Caco-2 (cell line): ENCODE measurements around the gene GSKIP. TPM values are rescaled to one million over a fixed set of nuclear protein-coding genes. Genes with fewer than 3 reads are reported as not detected.

Experiments used
- BruUV-seq: library from RNA; stranded (reverse); fragments of 400-500 nt; replicated peaks from 2 replicates; lab custom pipeline; 2021; lab: Mats Ljungman, UMichigan
- CTCF ChIA-PET: fragments of 300-600 bp; sonication (Branson Sonifier 250); formaldehyde crosslinking; loops from one replicate; lab custom pipeline; 2022; ENCODE audit warnings: antibody characterized with exemption; lab: Charles Lee
- POLR2A ChIA-PET: fragments of 300-600 bp; sonication (Branson Sonifier 250); formaldehyde crosslinking; loops from one replicate; lab custom pipeline; 2022; ENCODE audit warnings: antibody characterized with exemption; lab: Charles Lee
- DNase-seq, 2 experiments: peaks; one replicate each; pipeline versions ENCODE4 v3.0.0 to v3.0.0-alpha.2; 2020 to 2022
- H3K27me3 ChIP-seq: replicated peaks from 2 replicates; pipeline ENCODE4 v1.6.0; 2011; ENCODE audit warnings: low read length; ENCODE audit not compliant: control insufficient read depth, insufficient read depth
- H3K36me3 ChIP-seq: 2 replicates; pipeline ENCODE4 v1.5.1; 2011; ENCODE audit warnings: low read length; ENCODE audit not compliant: control insufficient read depth, insufficient read depth
- H3K4me1 ChIP-seq: fragments of 250-450 bp; sonication (Bioruptor Pico); 2 replicates; pipeline ENCODE4 v1.5.1; 2020; ENCODE audit warnings: mild to moderate bottlenecking
- H3K4me3 ChIP-seq: 2 replicates; pipeline ENCODE4 v1.5.1; 2011; ENCODE audit warnings: low read depth, mild to moderate bottlenecking, control low read depth, low read length
- H3K9me3 ChIP-seq: fragments of 250-450 bp; sonication (Bioruptor Pico); 2 replicates; pipeline ENCODE4 v1.5.1; 2020; ENCODE audit warnings: mild to moderate bottlenecking, moderate library complexity
- H3K27ac Mint-ChIP-seq: one replicate; pipeline ENCODE4 v1.8.0; 2022; ENCODE audit warnings: mixed read lengths; ENCODE audit not compliant: unreplicated experiment
- H3K27me3 Mint-ChIP-seq: one replicate; pipeline ENCODE4 v1.8.0; 2022; ENCODE audit warnings: mixed read lengths; ENCODE audit not compliant: insufficient read depth, unreplicated experiment
- H3K36me3 Mint-ChIP-seq: one replicate; pipeline ENCODE4 v1.8.0; 2022; ENCODE audit warnings: mild to moderate bottlenecking, mixed read lengths; ENCODE audit not compliant: insufficient read depth, unreplicated experiment
- H3K4me1 Mint-ChIP-seq: one replicate; pipeline ENCODE4 v1.8.0; 2022; ENCODE audit warnings: low read depth, mixed read lengths; ENCODE audit not compliant: unreplicated experiment
- H3K4me3 Mint-ChIP-seq: one replicate; pipeline ENCODE4 v1.8.0; 2022; ENCODE audit warnings: mild to moderate bottlenecking, moderate library complexity, mixed read lengths; ENCODE audit not compliant: unreplicated experiment
- H3K9me3 Mint-ChIP-seq: one replicate; pipeline ENCODE4 v1.8.0; 2022; ENCODE audit warnings: mixed read lengths; ENCODE audit not compliant: unreplicated experiment
- intact Hi-C: fragments of 100-400 bp; cut with micrococcal nuclease; formaldehyde crosslinking; loops from one replicate; pipeline ENCODE4 v1.10.0; 2022; ENCODE audit not compliant: unreplicated experiment
- total RNA-seq: library from RNA; stranded (reverse); gene quantifications from 2 replicates; pipeline ENCODE4 v1.2.3, GENCODE V29; 2022
- TF ChIP-seq, protein P1 (sequence below), 2 experiments: fragments of 200-600 bp in 1 of 2; IDR thresholded peaks; 1 replicate in 1 of 2; 2 replicates in 1 of 2; pipeline versions ENCODE4 v1.5.1 to v1.8.0; 2011 to 2022; ENCODE audit warnings: antibody characterized with exemption in 1 of 2, control low read depth in 1 of 2, inconsistent platforms in 1 of 2, low read depth in 1 of 2, low read length in 1 of 2, mild to moderate bottlenecking in 1 of 2, moderate library complexity in 1 of 2; ENCODE audit not compliant: insufficient read depth in 1 of 2, severe bottlenecking in 1 of 2, unreplicated experiment in 1 of 2

Gene GSKIP
- total RNA-seq, 1 experiment from 2014 or later: 24.1 TPM

DNA sequence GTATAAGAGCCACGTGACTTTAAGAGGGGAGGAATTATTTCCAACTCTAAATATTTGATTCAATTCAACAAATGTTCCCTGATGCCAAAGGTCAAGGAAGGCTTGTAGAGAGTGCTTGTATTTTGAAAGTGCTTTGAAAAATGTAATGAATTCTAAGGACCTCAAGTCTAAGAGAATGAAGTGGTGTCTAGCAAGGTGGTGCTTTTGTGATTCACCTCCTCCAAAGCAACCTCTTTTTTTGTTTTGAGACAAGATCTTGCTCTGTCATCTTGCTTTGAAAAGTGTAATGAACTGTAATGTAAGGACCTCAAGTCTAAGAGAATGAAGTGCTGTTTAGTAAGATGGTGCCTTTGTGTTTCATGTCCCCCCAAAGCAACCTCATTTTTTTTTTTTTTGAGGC lies 42.4 kb downstream of the GSKIP start:
- TF ChIP-seq, protein P1, sequence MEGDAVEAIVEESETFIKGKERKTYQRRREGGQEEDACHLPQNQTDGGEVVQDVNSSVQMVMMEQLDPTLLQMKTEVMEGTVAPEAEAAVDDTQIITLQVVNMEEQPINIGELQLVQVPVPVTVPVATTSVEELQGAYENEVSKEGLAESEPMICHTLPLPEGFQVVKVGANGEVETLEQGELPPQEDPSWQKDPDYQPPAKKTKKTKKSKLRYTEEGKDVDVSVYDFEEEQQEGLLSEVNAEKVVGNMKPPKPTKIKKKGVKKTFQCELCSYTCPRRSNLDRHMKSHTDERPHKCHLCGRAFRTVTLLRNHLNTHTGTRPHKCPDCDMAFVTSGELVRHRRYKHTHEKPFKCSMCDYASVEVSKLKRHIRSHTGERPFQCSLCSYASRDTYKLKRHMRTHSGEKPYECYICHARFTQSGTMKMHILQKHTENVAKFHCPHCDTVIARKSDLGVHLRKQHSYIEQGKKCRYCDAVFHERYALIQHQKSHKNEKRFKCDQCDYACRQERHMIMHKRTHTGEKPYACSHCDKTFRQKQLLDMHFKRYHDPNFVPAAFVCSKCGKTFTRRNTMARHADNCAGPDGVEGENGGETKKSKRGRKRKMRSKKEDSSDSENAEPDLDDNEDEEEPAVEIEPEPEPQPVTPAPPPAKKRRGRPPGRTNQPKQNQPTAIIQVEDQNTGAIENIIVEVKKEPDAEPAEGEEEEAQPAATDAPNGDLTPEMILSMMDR (IDR thresholded peaks at IDR 0.05; ENCODE audit: insufficient read depth in 1 of 2, low read depth in 1 of 2, low read length in 1 of 2, severe bottlenecking in 1 of 2, unreplicated experiment in 1 of 2): no peak
- CTCF ChIA-PET: no interaction called here
- no TSS peak for BruUV-seq
- Histone ChIP-seq H3K4me3 (no peak overlapping the region), H3K4me1 (no peaks in the 10 kb centered on the region), H3K36me3 (no peaks in the 10 kb centered on the region), H3K27me3 (no peaks in the 10 kb centered on the region), H3K9me3 (no peaks in the 10 kb centered on the region)
- H3K27ac Mint-ChIP-seq: no peak overlapping the region
- intact Hi-C loops: no loop called here
- no peaks in the 10 kb centered on the region for H3K9me3 Mint-ChIP-seq
- H3K4me3 Mint-ChIP-seq: no peak overlapping the region
- H3K27me3 Mint-ChIP-seq: no peaks in the 10 kb centered on the region
- POLR2A ChIA-PET: no interaction called here
- H3K36me3 Mint-ChIP-seq: no peaks in the 10 kb centered on the region
- no peak for DNase-seq
- no peaks in the 10 kb centered on the region for H3K4me1 Mint-ChIP-seq

DNA sequence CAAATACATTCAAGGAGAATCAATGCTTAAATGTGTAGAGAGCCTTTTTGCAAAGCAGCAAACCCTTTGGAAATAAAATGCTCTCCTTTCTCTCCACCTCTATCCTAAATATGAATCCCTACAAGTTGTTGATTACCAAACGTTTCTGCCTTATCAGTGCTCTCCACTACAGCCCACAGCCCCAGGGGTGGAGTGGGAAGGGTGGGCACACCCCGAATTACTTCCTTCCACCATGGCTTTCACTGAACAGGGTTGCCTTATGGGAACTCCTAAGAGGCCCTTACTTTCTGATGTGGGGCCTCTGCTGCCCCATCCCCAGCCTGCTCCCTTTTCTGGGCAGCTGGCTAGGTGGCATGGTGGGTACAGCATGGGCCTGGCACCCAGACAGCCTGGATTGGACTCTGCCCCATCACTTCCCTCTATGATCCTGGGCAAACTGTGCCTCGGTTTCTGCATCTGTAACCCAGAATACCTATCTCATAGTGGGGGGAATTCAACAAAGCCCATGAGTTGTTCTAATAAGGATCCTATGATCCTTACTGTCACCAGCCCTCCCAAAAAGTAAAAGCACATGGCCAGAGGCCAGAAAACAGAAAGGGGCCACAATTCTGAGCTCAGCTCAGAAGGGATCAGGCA lies 44.7 kb downstream of the GSKIP start:
- Mint-ChIP-seq H3K27ac (no peak overlapping the region), H3K36me3 (no peaks in the 10 kb centered on the region), H3K4me1 (no peaks in the 10 kb centered on the region), H3K9me3 (no peaks in the 10 kb centered on the region), H3K27me3 (no peaks in the 10 kb centered on the region), H3K4me3 (no peak overlapping the region)
- CTCF ChIA-PET: no interaction called here
- intact Hi-C loops: no loop called here
- DNase-seq: no peak
- TF ChIP-seq, protein P1 (IDR thresholded peaks at IDR 0.05; ENCODE audit: insufficient read depth in 1 of 2, low read depth in 1 of 2, low read length in 1 of 2, severe bottlenecking in 1 of 2, unreplicated experiment in 1 of 2): no peak
- H3K4me3 ChIP-seq: no peak overlapping the region
- BruUV-seq: no TSS peak
- POLR2A ChIA-PET: no interaction called here
- no peaks in the 10 kb centered on the region for H3K4me1 ChIP-seq
- H3K9me3 ChIP-seq: no peaks in the 10 kb centered on the region
- no peaks in the 10 kb centered on the region for H3K27me3 ChIP-seq
- H3K36me3 ChIP-seq: no peaks in the 10 kb centered on the region

DNA sequence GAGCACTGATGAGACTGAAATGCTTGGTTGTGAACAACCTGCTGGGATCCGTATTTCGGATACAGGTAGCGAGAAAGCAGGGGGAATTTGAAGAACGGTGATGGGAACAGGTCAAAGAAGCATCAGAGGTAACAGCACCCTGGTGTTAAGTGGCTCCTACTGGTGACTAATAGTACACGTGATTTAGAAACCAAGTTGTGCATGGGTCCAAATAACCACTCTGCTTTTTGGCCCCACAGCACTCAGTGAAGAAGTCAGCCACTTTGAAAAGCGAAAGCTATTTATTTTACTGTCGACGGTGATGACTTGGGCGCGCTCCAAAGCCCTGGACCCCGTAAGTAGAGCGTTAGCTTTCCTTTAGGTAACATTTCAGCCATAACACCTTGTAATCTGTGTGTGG lies 45.3 kb downstream of the GSKIP start:
- Histone ChIP-seq H3K9me3 (no peaks in the 10 kb centered on the region), H3K4me1 (no peaks in the 10 kb centered on the region), H3K27me3 (no peaks in the 10 kb centered on the region), H3K4me3 (no peak overlapping the region), H3K36me3 (no peaks in the 10 kb centered on the region)
- Mint-ChIP-seq H3K4me1 (no peaks in the 10 kb centered on the region), H3K9me3 (no peaks in the 10 kb centered on the region), H3K36me3 (no peaks in the 10 kb centered on the region), H3K27me3 (no peaks in the 10 kb centered on the region), H3K27ac (no peak overlapping the region), H3K4me3 (no peak overlapping the region)
- intact Hi-C loops: no loop called here
- TF ChIP-seq, protein P1 (IDR thresholded peaks at IDR 0.05; ENCODE audit: insufficient read depth in 1 of 2, low read depth in 1 of 2, low read length in 1 of 2, severe bottlenecking in 1 of 2, unreplicated experiment in 1 of 2): no peak
- no peak for DNase-seq
- ChIA-PET CTCF (no interaction called here), POLR2A (no interaction called here)
- no TSS peak for BruUV-seq
